GM21619 (cell line): Measurements from ENCODE around the gene TRPT1.

Experiments used
- ATAC-seq: cut with Tn5 transposase; IDR thresholded peaks from one replicate; pipeline ENCODE4 v1.9.1; 2021; ENCODE audit not compliant: unreplicated experiment

TRPT1 gene

GRCh38 chr11:64210301-64211020 is 15.5 kb downstream of the TRPT1 start:
- ATAC-seq = no peak

- ATAC-seq = no peak
These were observed 16.5 kb downstream of the TRPT1 start for GRCh38 chr11:64209563-64209843.

GRCh38 chr11:64208796-64209562 is 17.0 kb downstream of the TRPT1 start:
- ATAC-seq = no peak

- no peak for ATAC-seq
These were observed 17.7 kb downstream of the TRPT1 start for GRCh38 chr11:64208086-64208795.

GRCh38 chr11:64207256-64208085 is 18.5 kb downstream of the TRPT1 start:
- peak; percentile 56 for ATAC-seq

GRCh38 chr11:64206457-64207255 is 19.3 kb downstream of the TRPT1 start, which contains the start of gene FERMT3:
TSS of gene FERMT3 (plus strand) at chr11:64206721. CDS start at chr11:64207365, 644 bp downstream.
- ATAC-seq = peak; percentile 41

- no peak for ATAC-seq
These were observed 21.5 kb downstream of the TRPT1 start for GRCh38 chr11:64204464-64204989.

- no peak for ATAC-seq
These were observed 21.9 kb downstream of the TRPT1 start for GRCh38 chr11:64204080-64204440.

GRCh38 chr11:64203421-64204079 is 22.4 kb downstream of the TRPT1 start:
- no peak for ATAC-seq

GRCh38 chr11:64202992-64203391 is 23.0 kb downstream of the TRPT1 start:
- ATAC-seq = no peak

- no peak for ATAC-seq
These were observed 24.4 kb downstream of the TRPT1 start for GRCh38 chr11:64201543-64201942.

GRCh38 chr11:64198511-64198910 is 27.5 kb downstream of the TRPT1 start:
- no peak for ATAC-seq

GRCh38 chr11:64196626-64197025 is 29.4 kb downstream of the TRPT1 start:
- no peak for ATAC-seq

- ATAC-seq = no peak
These were observed 33.6 kb downstream of the TRPT1 start for GRCh38 chr11:64192434-64192833.

- no peak for ATAC-seq
These were observed 39.4 kb downstream of the TRPT1 start for GRCh38 chr11:64186492-64187165.

GRCh38 chr11:64185693-64186491 is 40.1 kb downstream of the TRPT1 start, which contains the start of gene STIP1:
TSS of gene STIP1 (plus strand) at chr11:64186171. CDS start at chr11:64186262, 91 bp downstream.
- peak; percentile 77 for ATAC-seq

GRCh38 chr11:64185175-64185692 is 40.8 kb downstream of the TRPT1 start:
- peak; percentile 16 for ATAC-seq

GRCh38 chr11:64183890-64184289 is 42.1 kb downstream of the TRPT1 start:
- no peak for ATAC-seq
